PC-3 (cell line): ENCODE data around the gene SLC25A28. TPM values are rescaled to one million over a fixed set of nuclear protein-coding genes. Genes with fewer than 3 reads are reported as not detected.

Experiments used
- ATAC-seq: fragments of 200-7000 bp; cut with Tn5 transposase; 2 replicates; pipeline ENCODE4 v1.9.1; 2020; ENCODE audit warnings: mild to moderate bottlenecking, moderate library complexity
- BruUV-seq: library from RNA; stranded (reverse); fragments of 400-500 nt; replicated peaks from 2 replicates; lab custom pipeline; 2021; lab: Mats Ljungman, UMichigan
- CTCF ChIA-PET: fragments of 300-600 bp; sonication (Branson Sonifier 250); formaldehyde crosslinking; loops from one replicate; lab custom pipeline; 2022; ENCODE audit warnings: antibody characterized with exemption; lab: Charles Lee
- POLR2A ChIA-PET: fragments of 300-600 bp; sonication (Branson Sonifier 250); formaldehyde crosslinking; loops from one replicate; lab custom pipeline; 2022; ENCODE audit warnings: antibody characterized with exemption; ENCODE audit not compliant: unreplicated experiment; lab: Charles Lee
- DNase-seq: peaks from one replicate; pipeline ENCODE4 v3.0.0-alpha.2; 2015
- H2AFZ ChIP-seq: fragments of 300-600 bp; sonication (generic); 2 replicates; pipeline ENCODE4 v1.6.0; 2016; ENCODE audit warnings: antibody characterized with exemption, low read length
- H3F3A ChIP-seq: fragments of 300-600 bp; sonication (generic); one replicate; pipeline ENCODE4 v1.6.0; 2017; ENCODE audit warnings: antibody characterized with exemption, low read length, control low read depth, mild to moderate bottlenecking; ENCODE audit not compliant: unreplicated experiment
- H3K27ac ChIP-seq: fragments of 300-600 bp; sonication (generic); 2 replicates; pipeline ENCODE4 v1.5.1; 2016; ENCODE audit warnings: mild to moderate bottlenecking, low read length
- H3K27me3 ChIP-seq: fragments of 300-600 bp; sonication (generic); 2 replicates; pipeline ENCODE4 v1.6.1; 2016; ENCODE audit warnings: low read length, mixed read lengths
- H3K36me3 ChIP-seq: fragments of 300-600 bp; sonication (generic); 2 replicates; pipeline ENCODE4 v1.6.1; 2016; ENCODE audit warnings: low read depth, mixed run types, low read length, mixed read lengths
- H3K4me1 ChIP-seq: fragments of 300-600 bp; sonication (generic); 2 replicates; pipeline ENCODE4 v1.5.1; 2016; ENCODE audit warnings: low read length; ENCODE audit not compliant: insufficient read depth
- H3K4me2 ChIP-seq: fragments of 300-600 bp; sonication (generic); 2 replicates; pipeline ENCODE4 v1.6.0; 2016; ENCODE audit warnings: low read length
- H3K4me3 ChIP-seq: fragments of 300-600 bp; sonication (generic); 2 replicates; pipeline ENCODE4 v1.5.1; 2016; ENCODE audit warnings: mild to moderate bottlenecking, low read length, mixed read lengths
- H3K79me2 ChIP-seq: fragments of 300-600 bp; sonication (generic); 2 replicates; pipeline ENCODE4 v1.6.1; 2017; ENCODE audit warnings: low read length, mixed read lengths
- H3K9ac ChIP-seq: fragments of 300-600 bp; sonication (generic); 2 replicates; pipeline ENCODE4 v1.6.0; 2016; ENCODE audit warnings: mild to moderate bottlenecking, low read length
- H3K9me2 ChIP-seq: fragments of 300-600 bp; sonication (generic); replicated peaks from 2 replicates; pipeline ENCODE4 v1.6.1; 2016; ENCODE audit warnings: mixed run types, low read length, mixed read lengths
- H3K9me3 ChIP-seq: fragments of 300-600 bp; sonication (generic); 2 replicates; pipeline ENCODE4 v1.6.1; 2016; ENCODE audit warnings: low read length, mixed read lengths
- H4K20me1 ChIP-seq: fragments of 300-600 bp; sonication (generic); 2 replicates; pipeline ENCODE4 v1.6.1; 2016; ENCODE audit warnings: low read length, mixed read lengths
- EZH2 ChIP-seq: fragments of 300-600 bp; sonication (generic); IDR thresholded peaks from one replicate; pipeline ENCODE4 v1.6.1; 2017; ENCODE audit warnings: antibody characterized with exemption, mild to moderate bottlenecking, low read length; ENCODE audit not compliant: unreplicated experiment
- EZH2phosphoT487 ChIP-seq: fragments of 300-600 bp; sonication (generic); IDR thresholded peaks from 2 replicates; pipeline ENCODE4 v1.6.1; 2018; ENCODE audit warnings: mild to moderate bottlenecking, antibody characterized with exemption, low read length, borderline replicate concordance
- intact Hi-C: fragments of 100-400 bp; cut with micrococcal nuclease; formaldehyde crosslinking; loops from 2 replicates; pipeline ENCODE4 v1.9.0; 2023
- total RNA-seq: library from RNA; depleted of rRNA; stranded (reverse); fragments of >200 nt; gene quantifications from 2 replicates; pipeline ENCODE4 v1.2.3, GENCODE V29; 2014
- TF ChIP-seq, protein P1 (sequence below): fragments of 300-600 bp; sonication (generic); conservative IDR thresholded peaks from 2 replicates; pipeline ENCODE4 v1.5.1; 2017; ENCODE audit warnings: antibody characterized with exemption, low read depth, mild to moderate bottlenecking, low read length

The SLC25A28 gene
- total RNA-seq, 1 experiment from 2014 or later = 14.2 TPM

DNA sequence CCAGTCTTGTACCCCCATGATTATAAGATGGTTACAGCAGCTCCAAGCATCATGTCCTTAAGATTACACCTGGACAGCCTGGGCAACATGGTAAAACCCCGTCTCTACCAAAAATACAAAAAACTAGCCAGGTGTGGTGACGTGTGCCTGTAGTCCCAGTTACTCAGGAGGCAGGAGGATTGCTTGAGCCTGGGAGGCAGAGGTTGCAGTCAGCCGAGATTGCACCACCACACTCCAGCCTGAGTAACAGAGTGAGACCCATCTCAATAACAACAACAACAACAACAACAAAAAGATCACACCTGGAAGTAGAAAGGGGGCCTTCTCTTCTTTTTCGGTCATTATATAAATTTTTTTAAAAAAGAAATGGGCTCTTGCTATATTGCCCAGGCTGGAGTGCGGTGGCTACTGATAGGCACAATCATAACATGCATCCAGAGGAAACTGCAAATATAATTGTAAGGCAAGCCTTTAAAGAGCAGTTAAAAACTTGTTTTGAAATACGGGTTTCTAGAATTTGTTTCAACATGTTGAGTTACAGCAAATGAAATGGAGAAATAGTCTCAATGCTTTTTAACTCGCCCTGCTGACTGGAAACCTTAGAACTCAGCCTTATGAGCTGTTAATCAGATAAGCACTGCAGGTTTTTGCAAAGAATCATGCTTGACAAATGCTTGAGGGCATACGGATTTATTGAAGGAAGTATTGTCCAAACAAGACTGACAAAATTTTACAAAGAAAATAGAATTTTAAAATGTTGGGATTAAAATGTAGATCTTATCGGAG lies 34.3 kb upstream of the SLC25A28 start:
- no peak overlapping the region for H3K27ac ChIP-seq
- ChIA-PET CTCF (no interaction called here), POLR2A (no interaction called here)
- H3K9me3 ChIP-seq = no peaks in the 10 kb centered on the region
- H2AFZ ChIP-seq = no peak overlapping the region
- no TSS peak for BruUV-seq
- H3K9me2 ChIP-seq = no peaks in the 10 kb centered on the region
- no peak overlapping the region for H3K4me3 ChIP-seq
- H3K4me2 ChIP-seq = no peak overlapping the region
- H3F3A ChIP-seq = no peaks in the 10 kb centered on the region
- no peak for TF ChIP-seq EZH2phosphoT487
- intact Hi-C loops = loop anchor here (5.0 kb wide), 1 partner anchor 32 kb away; the partner anchor contains the start of gene SLC25A28
- ATAC-seq (no peak), DNase-seq (peak; percentile 56)
- peaks cover 3% of the 10 kb centered on the region for H3K79me2 ChIP-seq
- peaks cover 25% of the 10 kb centered on the region for H3K4me1 ChIP-seq
- H3K27me3 ChIP-seq = no peaks in the 10 kb centered on the region
- H3K9ac ChIP-seq = no peak overlapping the region
- H3K36me3 ChIP-seq = no peaks in the 10 kb centered on the region
- H4K20me1 ChIP-seq = no peaks in the 10 kb centered on the region

DNA sequence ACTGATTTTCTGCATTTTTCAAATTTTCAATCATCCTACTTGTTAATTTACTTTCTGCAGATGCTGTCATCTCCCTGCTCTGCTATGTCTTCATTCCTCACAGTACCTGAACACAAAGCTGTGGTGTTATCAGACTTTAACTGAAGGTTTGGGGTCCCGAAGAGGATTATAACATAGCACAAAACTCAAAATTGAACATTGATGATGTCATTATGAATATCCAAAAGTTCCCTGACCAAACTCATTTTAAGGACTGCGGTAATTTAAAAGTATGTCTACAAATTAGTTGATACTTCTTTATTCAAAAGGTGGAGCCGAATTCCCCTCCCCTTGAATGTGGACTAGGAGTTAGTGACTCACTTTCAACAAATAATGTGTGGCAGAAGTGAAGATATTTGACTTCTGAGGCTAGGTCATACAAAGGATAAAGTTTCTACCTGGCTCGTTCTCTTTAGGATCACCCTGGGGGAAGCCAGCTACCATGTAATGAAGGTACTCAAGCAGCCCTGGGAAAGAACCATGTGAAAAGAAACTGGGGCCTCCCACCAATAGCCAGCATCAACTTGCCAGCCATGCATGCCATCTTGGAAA lies 32.7 kb upstream of the SLC25A28 start:
- no peak overlapping the region for H2AFZ ChIP-seq
- H4K20me1 ChIP-seq = no peaks in the 10 kb centered on the region
- no peak overlapping the region for H3K9ac ChIP-seq
- H3K79me2 ChIP-seq = no peaks in the 10 kb centered on the region
- TF ChIP-seq, protein P1, sequence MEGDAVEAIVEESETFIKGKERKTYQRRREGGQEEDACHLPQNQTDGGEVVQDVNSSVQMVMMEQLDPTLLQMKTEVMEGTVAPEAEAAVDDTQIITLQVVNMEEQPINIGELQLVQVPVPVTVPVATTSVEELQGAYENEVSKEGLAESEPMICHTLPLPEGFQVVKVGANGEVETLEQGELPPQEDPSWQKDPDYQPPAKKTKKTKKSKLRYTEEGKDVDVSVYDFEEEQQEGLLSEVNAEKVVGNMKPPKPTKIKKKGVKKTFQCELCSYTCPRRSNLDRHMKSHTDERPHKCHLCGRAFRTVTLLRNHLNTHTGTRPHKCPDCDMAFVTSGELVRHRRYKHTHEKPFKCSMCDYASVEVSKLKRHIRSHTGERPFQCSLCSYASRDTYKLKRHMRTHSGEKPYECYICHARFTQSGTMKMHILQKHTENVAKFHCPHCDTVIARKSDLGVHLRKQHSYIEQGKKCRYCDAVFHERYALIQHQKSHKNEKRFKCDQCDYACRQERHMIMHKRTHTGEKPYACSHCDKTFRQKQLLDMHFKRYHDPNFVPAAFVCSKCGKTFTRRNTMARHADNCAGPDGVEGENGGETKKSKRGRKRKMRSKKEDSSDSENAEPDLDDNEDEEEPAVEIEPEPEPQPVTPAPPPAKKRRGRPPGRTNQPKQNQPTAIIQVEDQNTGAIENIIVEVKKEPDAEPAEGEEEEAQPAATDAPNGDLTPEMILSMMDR = no peak
- TF ChIP-seq EZH2phosphoT487 (no peak), EZH2 (no peak)
- H3K4me2 ChIP-seq = peak overlapping the region; percentile 10; the same call in 1 of the 2 replicates
- peaks cover 20% of the 10 kb centered on the region for H3K4me1 ChIP-seq
- DNase-seq = peak; percentile 39
- no peak overlapping the region for H3K27ac ChIP-seq
- BruUV-seq = no TSS peak
- H3K9me2 ChIP-seq = no peaks in the 10 kb centered on the region
- H3K4me3 ChIP-seq = no peak overlapping the region
- no peaks in the 10 kb centered on the region for H3K36me3 ChIP-seq
- peak; percentile 77 for ATAC-seq
- ChIA-PET CTCF (no interaction called here), POLR2A (no interaction called here)
- intact Hi-C loops = no loop called here
- H3K27me3 ChIP-seq = no peaks in the 10 kb centered on the region
- no peaks in the 10 kb centered on the region for H3K9me3 ChIP-seq
- no peaks in the 10 kb centered on the region for H3F3A ChIP-seq

DNA sequence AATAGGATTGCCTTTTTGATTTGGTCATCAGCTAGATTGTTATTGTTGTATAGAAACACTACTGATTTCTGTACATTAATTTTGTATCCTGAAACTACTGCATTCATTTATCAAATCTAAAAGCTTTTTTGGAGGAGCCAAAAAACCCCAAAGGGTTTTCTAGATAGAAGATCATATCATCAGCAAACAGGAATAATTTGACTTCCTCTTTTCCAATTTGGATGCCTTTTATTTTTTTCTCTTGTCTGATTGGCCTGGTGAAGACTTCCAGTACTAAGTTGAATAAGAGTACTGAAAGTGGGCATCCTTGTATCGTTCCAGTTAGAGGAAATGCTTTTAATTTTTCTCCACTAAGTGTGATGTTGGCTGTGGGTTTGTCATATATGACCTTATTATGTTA lies 28.5 kb upstream of the SLC25A28 start:
- H3K79me2 ChIP-seq = no peaks in the 10 kb centered on the region
- DNase-seq (no peak), ATAC-seq (no peak)
- H3K9me2 ChIP-seq = no peaks in the 10 kb centered on the region
- H3K4me1 ChIP-seq = peaks cover 16% of the 10 kb centered on the region
- H2AFZ ChIP-seq = no peak overlapping the region
- H3K9ac ChIP-seq = no peak overlapping the region
- H3F3A ChIP-seq = no peaks in the 10 kb centered on the region
- POLR2A ChIA-PET = no interaction called here
- intact Hi-C loops = no loop called here
- no peak overlapping the region for H3K4me3 ChIP-seq
- H3K27ac ChIP-seq = no peak overlapping the region
- H3K36me3 ChIP-seq = no peaks in the 10 kb centered on the region
- H4K20me1 ChIP-seq = no peaks in the 10 kb centered on the region
- no TSS peak for BruUV-seq
- CTCF ChIA-PET = no interaction called here
- TF ChIP-seq EZH2 = no peak
- TF ChIP-seq, protein P1 = no peak
- no peak for TF ChIP-seq EZH2phosphoT487
- H3K27me3 ChIP-seq = no peaks in the 10 kb centered on the region
- H3K9me3 ChIP-seq = no peaks in the 10 kb centered on the region
- no peak overlapping the region for H3K4me2 ChIP-seq
